ENCODE data around the gene NEURL2.

DNA sequence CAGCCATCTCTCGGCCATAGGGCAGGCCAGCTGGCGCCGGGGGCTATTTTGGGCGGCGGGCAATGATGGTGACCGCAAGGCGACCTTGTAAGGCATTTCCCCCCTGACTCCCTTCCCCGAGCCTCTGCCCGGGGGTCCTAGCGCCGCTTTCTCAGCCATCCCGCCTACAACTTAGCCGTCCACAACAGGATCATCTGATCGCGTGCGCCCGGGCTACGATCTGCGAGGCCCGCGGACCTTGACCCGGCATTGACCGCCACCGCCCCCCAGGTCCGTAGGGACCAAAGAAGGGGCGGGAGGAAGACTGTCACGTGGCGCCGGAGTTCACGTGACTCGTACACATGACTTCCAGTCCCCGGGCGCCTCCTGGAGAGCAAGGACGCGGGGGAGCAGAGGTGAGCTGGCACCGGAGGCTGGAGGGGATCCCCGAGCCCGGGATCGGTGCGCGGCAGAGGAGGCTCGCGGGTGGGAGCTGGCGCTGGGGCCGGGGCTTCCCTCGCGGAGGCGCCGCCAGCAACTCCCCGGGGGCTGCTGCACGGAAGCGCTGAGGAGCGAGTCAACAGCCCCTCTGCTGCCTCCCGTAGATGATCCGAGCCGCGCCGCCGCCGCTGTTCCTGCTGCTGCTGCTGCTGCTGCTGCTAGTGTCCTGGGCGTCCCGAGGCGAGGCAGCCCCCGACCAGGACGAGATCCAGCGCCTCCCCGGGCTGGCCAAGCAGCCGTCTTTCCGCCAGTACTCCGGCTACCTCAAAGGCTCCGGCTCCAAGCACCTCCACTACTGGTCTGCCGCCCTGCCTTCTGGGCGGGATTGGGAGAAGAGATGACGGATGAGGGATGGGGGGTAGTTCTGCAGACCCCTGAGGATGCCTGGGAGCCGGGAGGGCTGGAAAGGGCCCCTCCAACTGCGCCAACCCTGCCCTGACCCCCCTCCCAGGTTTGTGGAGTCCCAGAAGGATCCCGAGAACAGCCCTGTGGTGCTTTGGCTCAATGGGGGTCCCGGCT, at the start of gene NEURL2, which contains the start of gene CTSA:
- TF ChIP-seq POLR2A (IDR thresholded peaks at IDR 0.05; ENCODE audit: low read depth, low read length) (peak; percentile 68), POLR2AphosphoS5 (IDR thresholded peaks at IDR 0.05; ENCODE audit: low read depth, low read length) (no peak), TAF1 (IDR thresholded peaks at IDR 0.05; ENCODE audit: borderline replicate concordance, low read depth, low read length) (peak; percentile 73; the same call in 1 of the 2 replicates)

All from GM12892 (cell line).